ENCODE data around the gene KIAA0513.
"Not testable (repeated sequence)": the region's sequence is repeated elsewhere in the genome, so short reads cannot be mapped to it uniquely, and the experiment has no call there.

The KIAA0513 gene

GRCh38 chr16:85111184-85111583 lies 83.6 kb downstream of the KIAA0513 start:
- DNase-seq (ENCODE audit: low read depth in 2 of 2): no peak

- no peak for DNase-seq (ENCODE audit: low read depth in 2 of 2)
Measured at GRCh38 chr16:85112364-85112763, 84.8 kb downstream of the KIAA0513 start, which contains the start of gene CIBAR2. Gene CIBAR2, minus strand, starts transcription at chr16:85112472. Its CDS starts 120 bp downstream, at chr16:85112352.

GRCh38 chr16:85113168-85113733 lies 85.7 kb downstream of the KIAA0513 start:
- DNase-seq (ENCODE audit: low read depth in 2 of 2): no peak

GRCh38 chr16:85113913-85114312 lies 86.3 kb downstream of the KIAA0513 start:
- DNase-seq (ENCODE audit: low read depth in 2 of 2): no peak

- no peak for DNase-seq (ENCODE audit: low read depth in 2 of 2)
Measured at GRCh38 chr16:85114909-85115567, 87.4 kb downstream of the KIAA0513 start.

GRCh38 chr16:85117418-85117817 lies 89.8 kb downstream of the KIAA0513 start:
- no peak for DNase-seq (ENCODE audit: low read depth in 2 of 2)

- no peak for DNase-seq (ENCODE audit: low read depth in 2 of 2)
Measured at GRCh38 chr16:85120006-85120340, 92.4 kb downstream of the KIAA0513 start.

- not testable (repeated sequence) for DNase-seq (ENCODE audit: low read depth in 2 of 2)
Measured at GRCh38 chr16:85123441-85123840, 95.8 kb downstream of the KIAA0513 start.

- DNase-seq (ENCODE audit: low read depth in 2 of 2): no peak
Measured at GRCh38 chr16:85123891-85124635, 96.5 kb downstream of the KIAA0513 start.

GRCh38 chr16:85124636-85125346 lies 97.2 kb downstream of the KIAA0513 start:
- DNase-seq (ENCODE audit: low read depth in 2 of 2): no peak

GRCh38 chr16:85125570-85126393 lies 98.2 kb downstream of the KIAA0513 start:
- no peak for DNase-seq (ENCODE audit: low read depth in 2 of 2)

- no peak for DNase-seq (ENCODE audit: low read depth in 2 of 2)
Measured at GRCh38 chr16:85126394-85126704, 98.8 kb downstream of the KIAA0513 start.

- DNase-seq (ENCODE audit: low read depth in 2 of 2): peak; percentile 62 to 64
Measured at GRCh38 chr16:85126705-85127378, 99.2 kb downstream of the KIAA0513 start.

GRCh38 chr16:85127379-85127723 lies 99.8 kb downstream of the KIAA0513 start:
- no peak for DNase-seq (ENCODE audit: low read depth in 2 of 2)

GRCh38 chr16:85128079-85128837 lies 100.7 kb downstream of the KIAA0513 start:
- no peak for DNase-seq (ENCODE audit: low read depth in 2 of 2)

- no peak for DNase-seq (ENCODE audit: low read depth in 2 of 2)
Measured at GRCh38 chr16:85129876-85130704, 102.5 kb downstream of the KIAA0513 start.

GRCh38 chr16:85130705-85131028 lies 103.1 kb downstream of the KIAA0513 start:
- no peak for DNase-seq (ENCODE audit: low read depth in 2 of 2)

- DNase-seq (ENCODE audit: low read depth in 2 of 2): no peak
Measured at GRCh38 chr16:85132456-85133289, 105.1 kb downstream of the KIAA0513 start.

GRCh38 chr16:85133290-85133599 lies 105.7 kb downstream of the KIAA0513 start:
- DNase-seq (ENCODE audit: low read depth in 2 of 2): no peak

Data from fibroblast of skin of left biceps (primary cell).